ENCODE measurements around the gene GARNL3.

The GARNL3 gene

DNA sequence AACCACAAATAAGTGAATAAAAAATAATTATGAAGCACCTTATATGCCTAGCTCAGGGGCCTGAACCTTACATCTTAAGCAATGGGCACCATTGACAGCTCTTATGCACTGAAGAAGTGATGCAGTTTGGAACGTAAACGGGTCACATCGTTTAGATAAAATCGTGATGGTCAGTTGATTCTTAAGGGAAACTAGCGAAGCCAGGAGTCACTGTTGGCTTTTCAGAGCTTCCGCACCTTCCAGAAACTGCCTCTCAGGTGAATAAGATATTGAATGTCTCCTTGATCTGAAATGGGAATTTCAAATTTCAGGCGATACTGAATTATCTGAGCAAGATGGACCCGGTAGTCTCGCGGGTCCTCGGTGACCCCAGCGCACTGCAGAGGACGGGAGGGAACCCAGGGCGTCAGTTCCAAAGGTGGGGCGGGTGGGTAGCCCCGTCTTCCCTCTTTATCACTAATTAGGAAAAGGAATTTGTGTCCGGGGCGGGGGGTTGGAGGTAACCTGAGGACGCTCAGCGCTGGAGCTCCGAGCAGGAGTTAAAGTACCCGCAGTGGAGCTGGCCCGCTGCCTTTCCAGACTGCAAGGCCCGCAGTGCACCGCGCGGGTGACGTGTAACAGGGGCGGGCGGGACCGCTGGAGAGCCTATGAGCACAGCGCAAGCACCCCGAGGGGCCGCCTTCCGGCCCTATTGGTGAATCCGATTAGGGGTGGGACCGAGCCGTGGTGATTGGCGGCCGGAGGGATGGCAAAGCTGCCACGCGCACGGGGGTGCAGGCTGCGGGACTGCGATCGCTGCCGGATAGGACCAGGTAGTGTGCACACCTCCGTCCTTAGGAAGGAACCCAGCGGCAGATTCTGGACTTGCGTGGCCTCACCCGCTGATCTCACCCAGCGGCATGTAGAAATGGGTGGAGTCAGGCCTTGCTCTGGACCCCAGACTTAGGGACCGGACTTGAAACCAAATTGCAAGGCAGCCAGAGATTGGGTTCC lies 19.7 kb upstream of the GARNL3 start:
- H3K4me3 ChIP-seq (replicated peaks; ENCODE audit: insufficient read depth, low read length) = peak overlapping the region; percentile 48
- no peaks in the 10 kb centered on the region for H3K27me3 ChIP-seq (ENCODE audit: insufficient read depth, poor library complexity, severe bottlenecking)
- no peak overlapping the region; the same call in 1 of the 2 replicates for H3K27ac ChIP-seq (replicated peaks)
- DNase-seq (ENCODE audit: low read depth in 1 of 2, low spot score in 1 of 2) = peak; percentile 70 to 96
- TF ChIP-seq POLR2AphosphoS5 (IDR thresholded peaks at IDR 0.05; ENCODE audit: low read depth) (peak; percentile 63; the same call in 1 of the 2 replicates), SPI1 (IDR thresholded peaks at IDR 0.05; ENCODE audit: borderline replicate concordance, low read depth) (no peak)

DNA sequence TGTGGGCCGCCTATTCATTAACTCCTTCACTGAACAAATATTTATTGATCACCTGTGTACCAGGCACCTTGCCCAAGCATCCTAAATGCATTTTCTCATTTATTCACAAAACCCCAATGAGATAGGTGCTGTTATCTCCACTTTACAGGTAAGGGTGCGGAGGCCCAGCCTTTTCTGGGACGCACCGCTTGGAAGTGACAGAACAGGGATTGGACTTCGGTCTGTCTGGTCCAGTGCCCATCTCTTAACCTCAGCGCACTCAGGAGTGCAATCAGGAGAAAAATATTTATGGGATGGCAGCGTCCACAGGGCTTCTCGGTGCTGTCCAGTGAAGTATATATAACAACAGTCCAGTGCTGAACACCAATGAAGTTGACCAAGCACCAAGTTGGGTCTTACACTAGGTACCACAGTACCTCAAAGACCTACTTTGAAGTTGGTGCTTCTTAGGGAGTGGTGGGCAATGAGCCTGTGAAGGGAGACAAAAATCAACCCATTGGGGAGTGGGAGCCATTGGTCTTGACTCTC lies 18.9 kb upstream of the GARNL3 start:
- TF ChIP-seq, protein P1, sequence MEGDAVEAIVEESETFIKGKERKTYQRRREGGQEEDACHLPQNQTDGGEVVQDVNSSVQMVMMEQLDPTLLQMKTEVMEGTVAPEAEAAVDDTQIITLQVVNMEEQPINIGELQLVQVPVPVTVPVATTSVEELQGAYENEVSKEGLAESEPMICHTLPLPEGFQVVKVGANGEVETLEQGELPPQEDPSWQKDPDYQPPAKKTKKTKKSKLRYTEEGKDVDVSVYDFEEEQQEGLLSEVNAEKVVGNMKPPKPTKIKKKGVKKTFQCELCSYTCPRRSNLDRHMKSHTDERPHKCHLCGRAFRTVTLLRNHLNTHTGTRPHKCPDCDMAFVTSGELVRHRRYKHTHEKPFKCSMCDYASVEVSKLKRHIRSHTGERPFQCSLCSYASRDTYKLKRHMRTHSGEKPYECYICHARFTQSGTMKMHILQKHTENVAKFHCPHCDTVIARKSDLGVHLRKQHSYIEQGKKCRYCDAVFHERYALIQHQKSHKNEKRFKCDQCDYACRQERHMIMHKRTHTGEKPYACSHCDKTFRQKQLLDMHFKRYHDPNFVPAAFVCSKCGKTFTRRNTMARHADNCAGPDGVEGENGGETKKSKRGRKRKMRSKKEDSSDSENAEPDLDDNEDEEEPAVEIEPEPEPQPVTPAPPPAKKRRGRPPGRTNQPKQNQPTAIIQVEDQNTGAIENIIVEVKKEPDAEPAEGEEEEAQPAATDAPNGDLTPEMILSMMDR (IDR thresholded peaks at IDR 0.05; ENCODE audit: insufficient read depth, low read length) = no peak
- TF ChIP-seq, protein P2, sequence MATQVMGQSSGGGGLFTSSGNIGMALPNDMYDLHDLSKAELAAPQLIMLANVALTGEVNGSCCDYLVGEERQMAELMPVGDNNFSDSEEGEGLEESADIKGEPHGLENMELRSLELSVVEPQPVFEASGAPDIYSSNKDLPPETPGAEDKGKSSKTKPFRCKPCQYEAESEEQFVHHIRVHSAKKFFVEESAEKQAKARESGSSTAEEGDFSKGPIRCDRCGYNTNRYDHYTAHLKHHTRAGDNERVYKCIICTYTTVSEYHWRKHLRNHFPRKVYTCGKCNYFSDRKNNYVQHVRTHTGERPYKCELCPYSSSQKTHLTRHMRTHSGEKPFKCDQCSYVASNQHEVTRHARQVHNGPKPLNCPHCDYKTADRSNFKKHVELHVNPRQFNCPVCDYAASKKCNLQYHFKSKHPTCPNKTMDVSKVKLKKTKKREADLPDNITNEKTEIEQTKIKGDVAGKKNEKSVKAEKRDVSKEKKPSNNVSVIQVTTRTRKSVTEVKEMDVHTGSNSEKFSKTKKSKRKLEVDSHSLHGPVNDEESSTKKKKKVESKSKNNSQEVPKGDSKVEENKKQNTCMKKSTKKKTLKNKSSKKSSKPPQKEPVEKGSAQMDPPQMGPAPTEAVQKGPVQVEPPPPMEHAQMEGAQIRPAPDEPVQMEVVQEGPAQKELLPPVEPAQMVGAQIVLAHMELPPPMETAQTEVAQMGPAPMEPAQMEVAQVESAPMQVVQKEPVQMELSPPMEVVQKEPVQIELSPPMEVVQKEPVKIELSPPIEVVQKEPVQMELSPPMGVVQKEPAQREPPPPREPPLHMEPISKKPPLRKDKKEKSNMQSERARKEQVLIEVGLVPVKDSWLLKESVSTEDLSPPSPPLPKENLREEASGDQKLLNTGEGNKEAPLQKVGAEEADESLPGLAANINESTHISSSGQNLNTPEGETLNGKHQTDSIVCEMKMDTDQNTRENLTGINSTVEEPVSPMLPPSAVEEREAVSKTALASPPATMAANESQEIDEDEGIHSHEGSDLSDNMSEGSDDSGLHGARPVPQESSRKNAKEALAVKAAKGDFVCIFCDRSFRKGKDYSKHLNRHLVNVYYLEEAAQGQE (IDR thresholded peaks at IDR 0.05; ENCODE audit: insufficient replicate concordance, low read depth) = no peak
- TF ChIP-seq GABPA (IDR thresholded peaks at IDR 0.05; ENCODE audit: low read depth) (no peak), SPI1 (IDR thresholded peaks at IDR 0.05; ENCODE audit: borderline replicate concordance, low read depth) (no peak), POLR2AphosphoS5 (IDR thresholded peaks at IDR 0.05; ENCODE audit: low read depth) (no peak)
- Histone ChIP-seq H3K27me3 (ENCODE audit: insufficient read depth, poor library complexity, severe bottlenecking) (no peaks in the 10 kb centered on the region), H3K4me3 (replicated peaks; ENCODE audit: insufficient read depth, low read length) (peak overlapping the region; percentile 48), H3K27ac (replicated peaks) (no peak overlapping the region)
- no peak for DNase-seq (ENCODE audit: low read depth in 1 of 2, low spot score in 1 of 2)

DNA sequence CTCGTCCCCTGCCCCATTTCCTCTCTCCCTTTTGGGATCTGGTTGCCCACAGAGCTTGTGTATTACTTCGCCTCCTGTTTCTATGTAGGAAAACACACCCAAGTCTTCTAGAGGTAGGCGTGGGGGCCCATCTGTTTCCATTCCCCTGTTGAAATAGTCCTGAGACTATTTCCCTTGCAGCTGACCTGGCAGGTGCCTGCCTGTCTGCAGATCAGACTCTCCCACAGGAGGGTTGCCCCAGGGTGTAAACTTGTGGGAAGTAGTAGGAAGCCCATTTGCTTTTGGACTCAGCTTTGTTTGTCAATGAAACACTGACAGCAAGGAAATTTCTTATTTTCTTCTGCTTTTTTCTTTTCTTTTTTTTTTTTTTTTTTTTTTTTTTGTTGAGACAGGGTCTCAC lies 16.3 kb upstream of the GARNL3 start:
- H3K27ac ChIP-seq (replicated peaks) = no peak overlapping the region
- no peaks in the 10 kb centered on the region for H3K27me3 ChIP-seq (ENCODE audit: insufficient read depth, poor library complexity, severe bottlenecking)
- TF ChIP-seq GABPA (IDR thresholded peaks at IDR 0.05; ENCODE audit: low read depth) (no peak), SPI1 (IDR thresholded peaks at IDR 0.05; ENCODE audit: borderline replicate concordance, low read depth) (no peak), POLR2AphosphoS5 (IDR thresholded peaks at IDR 0.05; ENCODE audit: low read depth) (no peak)
- TF ChIP-seq, protein P2 (IDR thresholded peaks at IDR 0.05; ENCODE audit: insufficient replicate concordance, low read depth) = no peak
- TF ChIP-seq, protein P1 (IDR thresholded peaks at IDR 0.05; ENCODE audit: insufficient read depth, low read length) = no peak
- no peak overlapping the region for H3K4me3 ChIP-seq (replicated peaks; ENCODE audit: insufficient read depth, low read length)
- no peak for DNase-seq (ENCODE audit: low read depth in 1 of 2, low spot score in 1 of 2)

DNA sequence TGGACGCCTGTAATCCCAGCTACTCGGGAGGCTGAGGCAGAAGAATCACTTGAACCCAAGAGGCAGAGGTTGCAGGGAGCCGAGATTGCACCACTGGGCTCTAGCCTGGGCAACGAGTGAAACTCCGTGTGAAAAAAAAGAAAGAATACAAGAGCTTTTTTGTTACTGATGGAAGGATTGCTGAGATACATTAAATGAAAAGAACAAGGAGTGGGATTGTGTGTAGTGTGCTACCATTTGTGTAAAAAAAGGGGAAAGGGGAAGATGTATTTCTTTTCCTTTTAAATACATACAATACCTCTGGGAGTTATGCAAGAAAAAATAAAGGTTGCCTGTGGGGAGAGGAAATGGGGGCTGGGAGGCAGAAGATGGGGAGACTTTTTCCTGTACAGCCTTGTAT lies 14.7 kb upstream of the GARNL3 start:
- H3K4me3 ChIP-seq (replicated peaks; ENCODE audit: insufficient read depth, low read length) = no peak overlapping the region
- no peak overlapping the region for H3K27ac ChIP-seq (replicated peaks)
- no peaks in the 10 kb centered on the region for H3K27me3 ChIP-seq (ENCODE audit: insufficient read depth, poor library complexity, severe bottlenecking)
- no peak for DNase-seq (ENCODE audit: low read depth in 1 of 2, low spot score in 1 of 2)
- no peak for TF ChIP-seq POLR2AphosphoS5 (IDR thresholded peaks at IDR 0.05; ENCODE audit: low read depth)
- no peak for TF ChIP-seq SPI1 (IDR thresholded peaks at IDR 0.05; ENCODE audit: borderline replicate concordance, low read depth)
- TF ChIP-seq GABPA (IDR thresholded peaks at IDR 0.05; ENCODE audit: low read depth) = no peak
- TF ChIP-seq, protein P1 (IDR thresholded peaks at IDR 0.05; ENCODE audit: insufficient read depth, low read length) = no peak
- TF ChIP-seq, protein P2 (IDR thresholded peaks at IDR 0.05; ENCODE audit: insufficient replicate concordance, low read depth) = no peak

Measured in HL-60 (cell line).